ENCODE results near the gene FRMPD4.

The FRMPD4 gene

GRCh38 chrX:12139934-12140611, 1.8 kb downstream of the FRMPD4 start:
- no peak overlapping the region for H3K4me3 ChIP-seq (ENCODE audit: low read length)
- DNase-seq (ENCODE audit: low read depth) = no peak
- TF ChIP-seq CTCF (conservative IDR thresholded peaks at IDR 0.05; ENCODE audit: low read depth, low read length) = no peak

- no peak for DNase-seq (ENCODE audit: low read depth)
- H3K4me3 ChIP-seq (ENCODE audit: low read length) = no peak overlapping the region
- no peak for TF ChIP-seq CTCF (conservative IDR thresholded peaks at IDR 0.05; ENCODE audit: low read depth, low read length)
Observed at GRCh38 chrX:12141511-12141910, 3.2 kb downstream of the FRMPD4 start.

GRCh38 chrX:12142661-12143060, 4.4 kb downstream of the FRMPD4 start:
- TF ChIP-seq CTCF (conservative IDR thresholded peaks at IDR 0.05; ENCODE audit: low read depth, low read length) = no peak
- no peak overlapping the region for H3K4me3 ChIP-seq (ENCODE audit: low read length)
- DNase-seq (ENCODE audit: low read depth) = no peak

GRCh38 chrX:12145402-12145801, 7.1 kb downstream of the FRMPD4 start:
- TF ChIP-seq CTCF (conservative IDR thresholded peaks at IDR 0.05; ENCODE audit: low read depth, low read length) = no peak
- H3K4me3 ChIP-seq (ENCODE audit: low read length) = no peak overlapping the region
- DNase-seq (ENCODE audit: low read depth) = no peak

GRCh38 chrX:12149670-12150407, 11.6 kb downstream of the FRMPD4 start:
- no peak for TF ChIP-seq CTCF (conservative IDR thresholded peaks at IDR 0.05; ENCODE audit: low read depth, low read length)
- DNase-seq (ENCODE audit: low read depth) = no peak
- H3K4me3 ChIP-seq (ENCODE audit: low read length) = no peak overlapping the region

GRCh38 chrX:12153317-12153716, 15.0 kb downstream of the FRMPD4 start:
- TF ChIP-seq CTCF (conservative IDR thresholded peaks at IDR 0.05; ENCODE audit: low read depth, low read length) = no peak
- DNase-seq (ENCODE audit: low read depth) = no peak
- H3K4me3 ChIP-seq (ENCODE audit: low read length) = no peak overlapping the region

GRCh38 chrX:12153741-12154140, 15.5 kb downstream of the FRMPD4 start:
- TF ChIP-seq CTCF (conservative IDR thresholded peaks at IDR 0.05; ENCODE audit: low read depth, low read length) = no peak
- H3K4me3 ChIP-seq (ENCODE audit: low read length) = no peak overlapping the region
- no peak for DNase-seq (ENCODE audit: low read depth)

Data from retinal pigment epithelial cell (primary cell).